GM18498 (cell line): ENCODE measurements around the gene ANKH.
"Not testable (repeated sequence)": the region's sequence is repeated elsewhere in the genome, so short reads cannot be mapped to it uniquely, and the experiment has no call there.

ENCODE experiments used
- ATAC-seq: cut with Tn5 transposase; IDR thresholded peaks from one replicate; pipeline ENCODE4 v1.9.1; 2021; ENCODE audit warnings: mild to moderate bottlenecking, moderate library complexity; ENCODE audit not compliant: unreplicated experiment

The ANKH gene

GRCh38 chr5:14859150-14859549 is 12.4 kb downstream of the ANKH start:
- ATAC-seq = no peak

- ATAC-seq = no peak
Measured at GRCh38 chr5:14855366-14855765, 16.2 kb downstream of the ANKH start.

GRCh38 chr5:14854799-14855198 is 16.8 kb downstream of the ANKH start:
- no peak for ATAC-seq

- ATAC-seq = no peak
Measured at GRCh38 chr5:14853685-14854084, 17.9 kb downstream of the ANKH start.

- ATAC-seq = no peak
Measured at GRCh38 chr5:14852779-14853178, 18.8 kb downstream of the ANKH start.

- ATAC-seq = no peak
Measured at GRCh38 chr5:14851999-14852526, 19.5 kb downstream of the ANKH start.

- ATAC-seq = no peak
Measured at GRCh38 chr5:14851597-14851996, 20.0 kb downstream of the ANKH start.

- no peak for ATAC-seq
Measured at GRCh38 chr5:14851050-14851419, 20.5 kb downstream of the ANKH start.

- ATAC-seq = no peak
Measured at GRCh38 chr5:14850419-14851049, 21.0 kb downstream of the ANKH start.

- ATAC-seq = no peak
Measured at GRCh38 chr5:14849516-14850294, 21.9 kb downstream of the ANKH start.

GRCh38 chr5:14848942-14849341 is 22.6 kb downstream of the ANKH start:
- ATAC-seq = not testable (repeated sequence)

- ATAC-seq = no peak
Measured at GRCh38 chr5:14848385-14848784, 23.2 kb downstream of the ANKH start.

- ATAC-seq = no peak
Measured at GRCh38 chr5:14847471-14847870, 24.1 kb downstream of the ANKH start.

GRCh38 chr5:14842117-14842516 is 29.5 kb downstream of the ANKH start:
- no peak for ATAC-seq

GRCh38 chr5:14840624-14841023 is 31.0 kb downstream of the ANKH start:
- ATAC-seq = no peak

- ATAC-seq = no peak
Measured at GRCh38 chr5:14838396-14839319, 32.9 kb downstream of the ANKH start.

- not testable (repeated sequence) for ATAC-seq
Measured at GRCh38 chr5:14837423-14838122, 34.0 kb downstream of the ANKH start.

- no peak for ATAC-seq
Measured at GRCh38 chr5:14834584-14835550, 36.7 kb downstream of the ANKH start.

- ATAC-seq = no peak
Measured at GRCh38 chr5:14834062-14834461, 37.5 kb downstream of the ANKH start.

GRCh38 chr5:14831006-14831338 is 40.6 kb downstream of the ANKH start:
- ATAC-seq = no peak
